ENCODE results near the gene SPIRE1.
"Not testable (repeated sequence)": the region's sequence is repeated elsewhere in the genome, so short reads cannot be mapped to it uniquely, and the experiment has no call there.

The SPIRE1 gene

GRCh38 chr18:12481915-12482314, 176.0 kb downstream of the SPIRE1 start:
- DNase-seq = not testable (repeated sequence)

GRCh38 chr18:12479982-12480381, 177.9 kb downstream of the SPIRE1 start:
- no peak for DNase-seq

- no peak for DNase-seq
These were observed 178.4 kb downstream of the SPIRE1 start for GRCh38 chr18:12479536-12479935.

- DNase-seq = no peak
These were observed 179.4 kb downstream of the SPIRE1 start for GRCh38 chr18:12478269-12479047.

- DNase-seq = no peak
These were observed 180.3 kb downstream of the SPIRE1 start for GRCh38 chr18:12477606-12478005.

GRCh38 chr18:12476955-12477354, 181.0 kb downstream of the SPIRE1 start:
- DNase-seq = no peak

GRCh38 chr18:12474876-12475275, 183.0 kb downstream of the SPIRE1 start:
- DNase-seq = no peak

GRCh38 chr18:12474146-12474545, 183.8 kb downstream of the SPIRE1 start:
- DNase-seq = no peak

GRCh38 chr18:12470382-12471075, 187.4 kb downstream of the SPIRE1 start:
- no peak for DNase-seq

- DNase-seq = no peak
These were observed 189.5 kb downstream of the SPIRE1 start for GRCh38 chr18:12468445-12468844.

GRCh38 chr18:12464731-12465130, 193.2 kb downstream of the SPIRE1 start:
- no peak for DNase-seq

GRCh38 chr18:12463191-12463590, 194.7 kb downstream of the SPIRE1 start:
- DNase-seq = no peak

GRCh38 chr18:12462242-12462641, 195.7 kb downstream of the SPIRE1 start:
- DNase-seq = no peak

- no peak for DNase-seq
These were observed 196.6 kb downstream of the SPIRE1 start for GRCh38 chr18:12461326-12461725.

- DNase-seq = no peak
These were observed 197.0 kb downstream of the SPIRE1 start for GRCh38 chr18:12460874-12461273.

GRCh38 chr18:12458771-12459170, 199.1 kb downstream of the SPIRE1 start:
- no peak for DNase-seq

- DNase-seq = peak; percentile 92
These were observed 201.5 kb downstream of the SPIRE1 start for GRCh38 chr18:12456441-12456840.

GRCh38 chr18:12455496-12455895, 202.4 kb downstream of the SPIRE1 start:
- DNase-seq = no peak

- DNase-seq = no peak
These were observed 205.1 kb downstream of the SPIRE1 start for GRCh38 chr18:12452784-12453183.

- DNase-seq = no peak
These were observed 206.5 kb downstream of the SPIRE1 start for GRCh38 chr18:12451428-12451827.

GRCh38 chr18:12449051-12449785, 208.7 kb downstream of the SPIRE1 start:
- DNase-seq = no peak

- no peak for DNase-seq
These were observed 212.4 kb downstream of the SPIRE1 start for GRCh38 chr18:12445554-12445953.

- no peak for DNase-seq
These were observed 214.4 kb downstream of the SPIRE1 start for GRCh38 chr18:12443551-12443950.

GRCh38 chr18:12442946-12443345, 215.0 kb downstream of the SPIRE1 start:
- DNase-seq = no peak
